RPMI7951 (cell line): ENCODE data around the gene CRLF2. TPM values are rescaled to one million over a fixed set of nuclear protein-coding genes. Genes with fewer than 3 reads are reported as not detected.
"Not testable (repeated sequence)": the region's sequence is repeated elsewhere in the genome, so short reads cannot be mapped to it uniquely, and the experiment has no call there.

Experiments used
- DNase-seq: peaks from one replicate; pipeline ENCODE4 v3.0.0-alpha.2; 2012; ENCODE audit warnings: low read depth
- total RNA-seq: library from RNA; depleted of rRNA; stranded (reverse); fragments of >200 nt; shearing (Covaris generic); gene quantifications from 2 replicates; pipeline ENCODE4 v1.2.3, GENCODE V29; 2014

Gene CRLF2
- total RNA-seq, 1 experiment from 2014 or later = not detected

GRCh38 chrX:1215123-1215823, 2.8 kb upstream of the CRLF2 start:
- DNase-seq = no peak

- DNase-seq = no peak
Measured at GRCh38 chrX:1213971-1214370, 1.5 kb upstream of the CRLF2 start.

GRCh38 chrX:1210844-1211243, 1.6 kb downstream of the CRLF2 start:
- no peak for DNase-seq

- no peak for DNase-seq
Measured at GRCh38 chrX:1207496-1208025, 4.9 kb downstream of the CRLF2 start.

- DNase-seq = peak; percentile 67
Measured at GRCh38 chrX:1205681-1206611, 6.5 kb downstream of the CRLF2 start.

GRCh38 chrX:1202251-1202650, 10.2 kb downstream of the CRLF2 start:
- no peak for DNase-seq

GRCh38 chrX:1196436-1196835, 16.0 kb downstream of the CRLF2 start:
- no peak for DNase-seq

GRCh38 chrX:1192196-1192595, 20.3 kb downstream of the CRLF2 start:
- not testable (repeated sequence) for DNase-seq

GRCh38 chrX:1190596-1191145, 21.8 kb downstream of the CRLF2 start:
- no peak for DNase-seq

GRCh38 chrX:1185561-1185960, 26.9 kb downstream of the CRLF2 start:
- DNase-seq = no peak

- DNase-seq = no peak
Measured at GRCh38 chrX:1182211-1182610, 30.2 kb downstream of the CRLF2 start.

- not testable (repeated sequence) for DNase-seq
Measured at GRCh38 chrX:1181661-1182060, 30.8 kb downstream of the CRLF2 start.

GRCh38 chrX:1181170-1181569, 31.3 kb downstream of the CRLF2 start:
- no peak for DNase-seq

GRCh38 chrX:1178580-1179057, 33.8 kb downstream of the CRLF2 start:
- DNase-seq = no peak

GRCh38 chrX:1176531-1177320, 35.7 kb downstream of the CRLF2 start:
- not testable (repeated sequence) for DNase-seq

GRCh38 chrX:1174609-1175545, 37.6 kb downstream of the CRLF2 start:
- DNase-seq = not testable (repeated sequence)

- DNase-seq = not testable (repeated sequence)
Measured at GRCh38 chrX:1173435-1173834, 39.0 kb downstream of the CRLF2 start.

- no peak for DNase-seq
Measured at GRCh38 chrX:1172496-1172895, 40.0 kb downstream of the CRLF2 start.

GRCh38 chrX:1171915-1172314, 40.5 kb downstream of the CRLF2 start:
- DNase-seq = not testable (repeated sequence)

- no peak for DNase-seq
Measured at GRCh38 chrX:1170243-1170642, 42.2 kb downstream of the CRLF2 start.
